ENCODE measurements around the gene ARMC5.

- TF ChIP-seq CTCF (conservative IDR thresholded peaks at IDR 0.05) (no peak), EZH2 (IDR thresholded peaks at IDR 0.05; ENCODE audit: low read depth) (no peak)
Measured at GRCh38 chr16:31439519-31439918, 19.8 kb upstream of the ARMC5 start.
